Measurements from ENCODE around the gene USP6NL. TPM values are rescaled to one million over a fixed set of nuclear protein-coding genes. Genes with fewer than 3 reads are reported as not detected.

The USP6NL gene
- total and polyA plus RNA-seq, 8 donors, result 2.2 to 10.4 (median 5.1) TPM

- peaks cover 0 to 12% (median 7%) of the 10 kb centered on the region in 3 donors for H3K4me1 ChIP-seq
- no peak for DNase-seq
- no peaks in the 10 kb centered on the region for H3K9me3 ChIP-seq
- H3K36me3 ChIP-seq, result no peaks in the 10 kb centered on the region
- H3K4me3 ChIP-seq, result no peak overlapping the region
- no peaks in the 10 kb centered on the region for H3K27me3 ChIP-seq
- no peak for TF ChIP-seq CTCF (IDR thresholded peaks at IDR 0.05)
- H3K27ac ChIP-seq, result no peak overlapping the region
- no peak for ATAC-seq
- 96 to 97% methylated on average over 1 of the region's 1 CpG for WGBS, 2 donors
- intact Hi-C loops (cut with DNase I), result no loop called here
- FAIRE-seq, result no peak
These were observed 75.2 kb downstream of the USP6NL start for GRCh38 chr10:11536228-11536627.

- FAIRE-seq (no peak), DNase-seq (no peak), ATAC-seq (no peak)
- H3K4me3 ChIP-seq, result no peak overlapping the region
- H3K36me3 ChIP-seq, result no peaks in the 10 kb centered on the region
- no peaks in the 10 kb centered on the region for H3K27me3 ChIP-seq
- 90 to 94% methylated on average over 5 of the region's 5 CpGs for WGBS, 2 donors
- H3K9me3 ChIP-seq, result no peaks in the 10 kb centered on the region
- no peak overlapping the region for H3K27ac ChIP-seq
- no peak for TF ChIP-seq CTCF (IDR thresholded peaks at IDR 0.05)
- peaks cover 0 to 18% (median 7%) of the 10 kb centered on the region in 3 donors for H3K4me1 ChIP-seq
- intact Hi-C loops (cut with DNase I), result no loop called here
These were observed 76.0 kb downstream of the USP6NL start for GRCh38 chr10:11535346-11535959.

GRCh38 chr10:11533328-11533781 lies 78.1 kb downstream of the USP6NL start:
- Histone ChIP-seq H3K36me3 (no peaks in the 10 kb centered on the region), H3K4me1 (peaks cover 0 to 13% (median 0%) of the 10 kb centered on the region in 3 donors), H3K27ac (no peak overlapping the region), H3K4me3 (no peak overlapping the region), H3K27me3 (no peaks in the 10 kb centered on the region), H3K9me3 (no peaks in the 10 kb centered on the region)
- intact Hi-C loops (cut with DNase I), result no loop called here
- TF ChIP-seq CTCF (IDR thresholded peaks at IDR 0.05), result no peak
- no peak for DNase-seq
- ATAC-seq, result peak in 2 of 4 donors; percentile 17 to 46
- FAIRE-seq, result no peak

GRCh38 chr10:11532306-11532705 lies 79.1 kb downstream of the USP6NL start:
- H3K4me3 ChIP-seq, result no peak overlapping the region
- H3K36me3 ChIP-seq, result no peaks in the 10 kb centered on the region
- no peaks in the 10 kb centered on the region for H3K9me3 ChIP-seq
- DNase-seq, result no peak
- peak in 1 of 4 donors; percentile 52 for ATAC-seq
- no peaks in the 10 kb centered on the region for H3K27me3 ChIP-seq
- intact Hi-C loops (cut with DNase I), result no loop called here
- FAIRE-seq, result no peak
- peaks cover 0 to 13% (median 0%) of the 10 kb centered on the region in 3 donors for H3K4me1 ChIP-seq
- 66 to 72% methylated on average over 4 of the region's 4 CpGs for WGBS, 2 donors
- no peak overlapping the region for H3K27ac ChIP-seq
- no peak for TF ChIP-seq CTCF (IDR thresholded peaks at IDR 0.05)

GRCh38 chr10:11530806-11531205 lies 80.6 kb downstream of the USP6NL start:
- H3K27ac ChIP-seq, result no peak overlapping the region

More at GRCh38 chr10:11530806-11531205, 80.6 kb downstream of the USP6NL start:
- Histone ChIP-seq H3K36me3 (no peaks in the 10 kb centered on the region), H3K4me3 (no peak overlapping the region), H3K27me3 (no peaks in the 10 kb centered on the region), H3K9me3 (no peaks in the 10 kb centered on the region), H3K4me1 (peaks cover 0 to 13% (median 0%) of the 10 kb centered on the region in 3 donors)
- 51 to 54% methylated on average over 5 of the region's 5 CpGs for WGBS, 2 donors
- FAIRE-seq (no peak), ATAC-seq (no peak), DNase-seq (no peak)
- intact Hi-C loops (cut with DNase I), result no loop called here
- no peak for TF ChIP-seq CTCF (IDR thresholded peaks at IDR 0.05)
